GM23248 (cell line): ENCODE data around the gene STK24. TPM values are rescaled to one million over a fixed set of nuclear protein-coding genes. Genes with fewer than 3 reads are reported as not detected.

Experiments
- DNase-seq: peaks from one replicate; pipeline ENCODE4 v3.0.0-alpha.2; 2015
- H2AFZ ChIP-seq: fragments of 200-600 bp; sonication (generic); 2 replicates; pipeline ENCODE4 v1.6.1; 2016; ENCODE audit warnings: antibody characterized with exemption
- H3F3A ChIP-seq: fragments of 200-600 bp; sonication (generic); 2 replicates; pipeline ENCODE4 v1.6.1; 2016; ENCODE audit warnings: mild to moderate bottlenecking, antibody characterized with exemption, mixed run types; ENCODE audit not compliant: insufficient read depth
- H3K27ac ChIP-seq: fragments of 200-600 bp; sonication (generic); 2 replicates; pipeline ENCODE4 v1.5.1; 2016; ENCODE audit warnings: mild to moderate bottlenecking
- H3K27me3 ChIP-seq: fragments of 200-600 bp; sonication (generic); replicated peaks from 2 replicates; pipeline ENCODE4 v1.6.1; 2016; ENCODE audit warnings: mild to moderate bottlenecking; ENCODE audit not compliant: insufficient read depth
- H3K36me3 ChIP-seq: fragments of 200-600 bp; sonication (generic); 2 replicates; pipeline ENCODE4 v1.6.1; 2016; ENCODE audit warnings: low read depth, mild to moderate bottlenecking
- H3K4me1 ChIP-seq: fragments of 200-600 bp; sonication (generic); 2 replicates; pipeline ENCODE4 v1.6.1; 2016; ENCODE audit warnings: mild to moderate bottlenecking; ENCODE audit not compliant: insufficient read depth
- H3K4me2 ChIP-seq: fragments of 200-600 bp; sonication (generic); one replicate; pipeline ENCODE4 v1.6.1; 2016; ENCODE audit warnings: mild to moderate bottlenecking; ENCODE audit not compliant: unreplicated experiment
- H3K4me3 ChIP-seq: fragments of 200-600 bp; sonication (generic); 2 replicates; pipeline ENCODE4 v1.5.1; 2016; ENCODE audit warnings: mild to moderate bottlenecking
- H3K79me2 ChIP-seq: fragments of 200-600 bp; sonication (generic); 2 replicates; pipeline ENCODE4 v1.6.1; 2016; ENCODE audit warnings: mild to moderate bottlenecking; ENCODE audit not compliant: insufficient read depth
- H3K9ac ChIP-seq: fragments of 200-600 bp; sonication (generic); 2 replicates; pipeline ENCODE4 v1.6.1; 2016; ENCODE audit warnings: mild to moderate bottlenecking
- H3K9me2 ChIP-seq: fragments of 200-600 bp; sonication (generic); 2 replicates; pipeline ENCODE4 v1.6.1; 2016; ENCODE audit warnings: mixed run types, mild to moderate bottlenecking, moderate library complexity; ENCODE audit not compliant: insufficient read depth
- H3K9me3 ChIP-seq: fragments of 200-600 bp; sonication (generic); one replicate; pipeline ENCODE4 v1.6.1; 2017; ENCODE audit warnings: low read depth
- H4K20me1 ChIP-seq: fragments of 200-600 bp; sonication (generic); 2 replicates; pipeline ENCODE4 v1.6.0; 2016; ENCODE audit not compliant: insufficient read depth
- EZH2 ChIP-seq: fragments of 200-600 bp; sonication (generic); IDR thresholded peaks from 2 replicates; pipeline ENCODE4 v1.6.1; 2018; ENCODE audit warnings: antibody characterized with exemption, mild to moderate bottlenecking; ENCODE audit not compliant: insufficient read depth, poor library complexity, severe bottlenecking
- EZH2phosphoT487 ChIP-seq: fragments of 200-600 bp; sonication (generic); IDR thresholded peaks from 2 replicates; pipeline ENCODE4 v1.6.1; 2018; ENCODE audit warnings: antibody characterized with exemption, moderate library complexity, mild to moderate bottlenecking, low read depth; ENCODE audit not compliant: insufficient read depth
- WGBS, 2 experiments: methylation state at CpG; one replicate each; pipeline ENCODE4 v1.1.6; 2015 to 2017; ENCODE audit warnings: low lambda C conversion rate in 2 of 2, low coverage in 1 of 2; ENCODE audit errors: missing lambda C conversion rate in 2 of 2; 5-methylcytosine and 5-hydroxymethylcytosine counted together
- in situ Hi-C: fragments of 300-500 bp; cut with MboI; formaldehyde crosslinking; loops from 2 replicates; pipeline ENCODE4 v1.15.0; 2020
- polyA plus RNA-seq: library from polyadenylated mRNA; unstranded; fragments of >200 nt; fragmentation: Nextera tagmentation; extraction: Ambion mirVana; gene quantifications from 2 replicates; pipeline ENCODE4 v1.2.1, GENCODE V29; 2016
- total RNA-seq: library from RNA; depleted of rRNA; stranded (reverse); fragments of >200 nt; shearing (Covaris generic); gene quantifications from 2 replicates; pipeline ENCODE4 v1.2.3, GENCODE V29; 2014

The STK24 gene
- total and polyA plus RNA-seq, 2 experiments from 2014 or later = 11.1 to 72.4 TPM

GRCh38 chr13:98441056-98441676, 135.7 kb downstream of the STK24 start:
- H3K9me2 ChIP-seq = no peaks in the 10 kb centered on the region
- H3K36me3 ChIP-seq = no peaks in the 10 kb centered on the region; the same call in 1 of the 2 replicates
- H3K9ac ChIP-seq = no peak overlapping the region
- no peak overlapping the region for H3K4me3 ChIP-seq
- H3K4me2 ChIP-seq = no peak overlapping the region
- no peak for TF ChIP-seq EZH2
- no peak for TF ChIP-seq EZH2phosphoT487
- no peak overlapping the region for H2AFZ ChIP-seq
- no peaks in the 10 kb centered on the region for H3K79me2 ChIP-seq
- H3K9me3 ChIP-seq = no peaks in the 10 kb centered on the region
- in situ Hi-C loops = no loop called here
- peaks cover 18% of the 10 kb centered on the region; the same call in 1 of the 2 replicates for H3K4me1 ChIP-seq
- H4K20me1 ChIP-seq = no peaks in the 10 kb centered on the region
- no peak overlapping the region for H3K27ac ChIP-seq
- no peaks in the 10 kb centered on the region for H3K27me3 ChIP-seq
- no peak for DNase-seq
- H3F3A ChIP-seq = peaks cover 5% of the 10 kb centered on the region; the same call in 1 of the 2 replicates
- 88 to 89% methylated on average over 21 of the region's 21 CpGs for WGBS, 2 experiments

- no peak overlapping the region for H2AFZ ChIP-seq
- peaks cover 18% of the 10 kb centered on the region; the same call in 1 of the 2 replicates for H3K4me1 ChIP-seq
- H3F3A ChIP-seq = peaks cover 5% of the 10 kb centered on the region; the same call in 1 of the 2 replicates
- no peaks in the 10 kb centered on the region for H3K9me2 ChIP-seq
- no peaks in the 10 kb centered on the region for H4K20me1 ChIP-seq
- WGBS, 2 experiments = 93 to 95% methylated on average over 25 of the region's 25 CpGs
- in situ Hi-C loops = no loop called here
- TF ChIP-seq EZH2 (no peak), EZH2phosphoT487 (no peak)
- no peaks in the 10 kb centered on the region for H3K27me3 ChIP-seq
- no peak overlapping the region for H3K9ac ChIP-seq
- no peaks in the 10 kb centered on the region for H3K79me2 ChIP-seq
- no peak overlapping the region for H3K27ac ChIP-seq
- no peak overlapping the region for H3K4me3 ChIP-seq
- no peaks in the 10 kb centered on the region for H3K9me3 ChIP-seq
- no peaks in the 10 kb centered on the region; the same call in 1 of the 2 replicates for H3K36me3 ChIP-seq
- DNase-seq = no peak
- H3K4me2 ChIP-seq = no peak overlapping the region
Measured at GRCh38 chr13:98440390-98441055, 136.4 kb downstream of the STK24 start.

- Histone ChIP-seq H3K4me3 (no peak overlapping the region), H4K20me1 (no peaks in the 10 kb centered on the region), H3K27ac (no peak overlapping the region), H3K79me2 (no peaks in the 10 kb centered on the region), H3K9me2 (no peaks in the 10 kb centered on the region), H3K9me3 (no peaks in the 10 kb centered on the region), H3K4me2 (no peak overlapping the region), H2AFZ (no peak overlapping the region), H3K9ac (no peak overlapping the region), H3K27me3 (no peaks in the 10 kb centered on the region), H3F3A (peaks cover 5% of the 10 kb centered on the region; the same call in 1 of the 2 replicates), H3K4me1 (peaks cover 15% of the 10 kb centered on the region; the same call in 1 of the 2 replicates), H3K36me3 (no peaks in the 10 kb centered on the region; the same call in 1 of the 2 replicates)
- DNase-seq = no peak
- WGBS, 2 experiments = 92 to 95% methylated on average over 16 of the region's 16 CpGs
- TF ChIP-seq EZH2phosphoT487 = no peak
- TF ChIP-seq EZH2 = no peak
- in situ Hi-C loops = no loop called here
Measured at GRCh38 chr13:98439896-98440295, 137.0 kb downstream of the STK24 start.

GRCh38 chr13:98439126-98439828, 137.6 kb downstream of the STK24 start:
- H3K9ac ChIP-seq = no peak overlapping the region
- H3K79me2 ChIP-seq = no peaks in the 10 kb centered on the region
- no peak for TF ChIP-seq EZH2phosphoT487
- no peak for TF ChIP-seq EZH2
- no peaks in the 10 kb centered on the region for H3K9me2 ChIP-seq
- H3K4me1 ChIP-seq = peaks cover 14% of the 10 kb centered on the region; the same call in 1 of the 2 replicates
- H3K4me3 ChIP-seq = no peak overlapping the region
- in situ Hi-C loops = no loop called here
- no peaks in the 10 kb centered on the region; the same call in 1 of the 2 replicates for H3K36me3 ChIP-seq
- DNase-seq = no peak
- WGBS, 2 experiments = 97% methylated on average over 32 of the region's 32 CpGs
- no peaks in the 10 kb centered on the region for H3K9me3 ChIP-seq
- H4K20me1 ChIP-seq = no peaks in the 10 kb centered on the region
- H2AFZ ChIP-seq = no peak overlapping the region
- H3K4me2 ChIP-seq = no peak overlapping the region
- H3K27me3 ChIP-seq = no peaks in the 10 kb centered on the region
- peaks cover 5% of the 10 kb centered on the region; the same call in 1 of the 2 replicates for H3F3A ChIP-seq
- no peak overlapping the region for H3K27ac ChIP-seq
